ENCODE measurements around the gene TMEM95. TPM values are rescaled to one million over a fixed set of nuclear protein-coding genes. Genes with fewer than 3 reads are reported as not detected.

TMEM95 gene
- polyA plus RNA-seq, 1 donor from 2014 or later, result not detected

DNA sequence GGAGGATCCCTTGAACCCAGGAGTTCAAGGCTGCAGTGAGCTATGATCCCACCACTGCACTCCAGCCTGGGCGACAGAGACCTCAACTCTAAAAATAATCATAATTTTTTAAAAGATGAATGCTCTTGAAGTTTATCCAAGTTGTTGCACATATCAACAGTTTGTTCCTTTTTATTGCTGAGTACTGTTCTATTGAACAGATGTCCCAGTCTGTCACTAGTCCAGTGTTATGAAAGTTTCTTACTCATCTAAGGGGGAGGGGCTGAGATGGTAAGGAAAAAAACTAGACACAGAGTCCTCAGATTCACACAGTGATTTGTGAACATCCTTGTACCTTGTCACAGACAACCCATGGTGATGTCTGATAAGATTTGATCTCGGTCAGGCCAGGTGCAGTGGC lies 14.8 kb upstream of the TMEM95 start:
- no peak for TF ChIP-seq EZH2 (IDR thresholded peaks at IDR 0.05; ENCODE audit: borderline replicate concordance, insufficient read depth, low read length, poor library complexity, severe bottlenecking)
- TF ChIP-seq, protein P1, sequence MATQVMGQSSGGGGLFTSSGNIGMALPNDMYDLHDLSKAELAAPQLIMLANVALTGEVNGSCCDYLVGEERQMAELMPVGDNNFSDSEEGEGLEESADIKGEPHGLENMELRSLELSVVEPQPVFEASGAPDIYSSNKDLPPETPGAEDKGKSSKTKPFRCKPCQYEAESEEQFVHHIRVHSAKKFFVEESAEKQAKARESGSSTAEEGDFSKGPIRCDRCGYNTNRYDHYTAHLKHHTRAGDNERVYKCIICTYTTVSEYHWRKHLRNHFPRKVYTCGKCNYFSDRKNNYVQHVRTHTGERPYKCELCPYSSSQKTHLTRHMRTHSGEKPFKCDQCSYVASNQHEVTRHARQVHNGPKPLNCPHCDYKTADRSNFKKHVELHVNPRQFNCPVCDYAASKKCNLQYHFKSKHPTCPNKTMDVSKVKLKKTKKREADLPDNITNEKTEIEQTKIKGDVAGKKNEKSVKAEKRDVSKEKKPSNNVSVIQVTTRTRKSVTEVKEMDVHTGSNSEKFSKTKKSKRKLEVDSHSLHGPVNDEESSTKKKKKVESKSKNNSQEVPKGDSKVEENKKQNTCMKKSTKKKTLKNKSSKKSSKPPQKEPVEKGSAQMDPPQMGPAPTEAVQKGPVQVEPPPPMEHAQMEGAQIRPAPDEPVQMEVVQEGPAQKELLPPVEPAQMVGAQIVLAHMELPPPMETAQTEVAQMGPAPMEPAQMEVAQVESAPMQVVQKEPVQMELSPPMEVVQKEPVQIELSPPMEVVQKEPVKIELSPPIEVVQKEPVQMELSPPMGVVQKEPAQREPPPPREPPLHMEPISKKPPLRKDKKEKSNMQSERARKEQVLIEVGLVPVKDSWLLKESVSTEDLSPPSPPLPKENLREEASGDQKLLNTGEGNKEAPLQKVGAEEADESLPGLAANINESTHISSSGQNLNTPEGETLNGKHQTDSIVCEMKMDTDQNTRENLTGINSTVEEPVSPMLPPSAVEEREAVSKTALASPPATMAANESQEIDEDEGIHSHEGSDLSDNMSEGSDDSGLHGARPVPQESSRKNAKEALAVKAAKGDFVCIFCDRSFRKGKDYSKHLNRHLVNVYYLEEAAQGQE (IDR thresholded peaks at IDR 0.05; ENCODE audit: borderline replicate concordance), result no peak
- TF ChIP-seq RAD21 (conservative IDR thresholded peaks at IDR 0.05), result no peak
- no peak for TF ChIP-seq POLR2AphosphoS5 (IDR thresholded peaks at IDR 0.05)
- TF ChIP-seq EP300 (conservative IDR thresholded peaks at IDR 0.05; ENCODE audit: poor library complexity, severe bottlenecking), result no peak
- TF ChIP-seq TAF1 (IDR thresholded peaks at IDR 0.05; ENCODE audit: low read depth), result no peak
- TF ChIP-seq, protein P2, sequence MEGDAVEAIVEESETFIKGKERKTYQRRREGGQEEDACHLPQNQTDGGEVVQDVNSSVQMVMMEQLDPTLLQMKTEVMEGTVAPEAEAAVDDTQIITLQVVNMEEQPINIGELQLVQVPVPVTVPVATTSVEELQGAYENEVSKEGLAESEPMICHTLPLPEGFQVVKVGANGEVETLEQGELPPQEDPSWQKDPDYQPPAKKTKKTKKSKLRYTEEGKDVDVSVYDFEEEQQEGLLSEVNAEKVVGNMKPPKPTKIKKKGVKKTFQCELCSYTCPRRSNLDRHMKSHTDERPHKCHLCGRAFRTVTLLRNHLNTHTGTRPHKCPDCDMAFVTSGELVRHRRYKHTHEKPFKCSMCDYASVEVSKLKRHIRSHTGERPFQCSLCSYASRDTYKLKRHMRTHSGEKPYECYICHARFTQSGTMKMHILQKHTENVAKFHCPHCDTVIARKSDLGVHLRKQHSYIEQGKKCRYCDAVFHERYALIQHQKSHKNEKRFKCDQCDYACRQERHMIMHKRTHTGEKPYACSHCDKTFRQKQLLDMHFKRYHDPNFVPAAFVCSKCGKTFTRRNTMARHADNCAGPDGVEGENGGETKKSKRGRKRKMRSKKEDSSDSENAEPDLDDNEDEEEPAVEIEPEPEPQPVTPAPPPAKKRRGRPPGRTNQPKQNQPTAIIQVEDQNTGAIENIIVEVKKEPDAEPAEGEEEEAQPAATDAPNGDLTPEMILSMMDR (IDR thresholded peaks at IDR 0.05; ENCODE audit: poor library complexity, severe bottlenecking), result no peak
- no peak for TF ChIP-seq MXI1 (conservative IDR thresholded peaks at IDR 0.05; ENCODE audit: poor library complexity, severe bottlenecking)
- TF ChIP-seq SMC3 (conservative IDR thresholded peaks at IDR 0.05; ENCODE audit: poor library complexity), result no peak
- Histone ChIP-seq H4K20me1 (ENCODE audit: insufficient read depth) (no peaks in the 10 kb centered on the region), H3K27ac (ENCODE audit: low read length) (no peak overlapping the region), H3F3A (ENCODE audit: insufficient read depth, low read length, poor library complexity, severe bottlenecking) (no peaks in the 10 kb centered on the region), H3K27me3 (ENCODE audit: insufficient read depth, low read depth, low read length) (no peaks in the 10 kb centered on the region), H3K4me3 (ENCODE audit: low read length) (no peak overlapping the region), H3K9me3 (ENCODE audit: low read length) (no peaks in the 10 kb centered on the region), H2AFZ (ENCODE audit: low read depth, low read length) (no peak overlapping the region), H3K9me2 (ENCODE audit: insufficient read depth, low read length) (no peaks in the 10 kb centered on the region), H3K79me2 (replicated peaks; ENCODE audit: insufficient read depth, low read length) (no peaks in the 10 kb centered on the region), H3K4me2 (ENCODE audit: low read length) (no peak overlapping the region), H3K9ac (ENCODE audit: low read length) (no peak overlapping the region), H3K36me3 (ENCODE audit: insufficient read depth, low read length) (no peaks in the 10 kb centered on the region)

DNA sequence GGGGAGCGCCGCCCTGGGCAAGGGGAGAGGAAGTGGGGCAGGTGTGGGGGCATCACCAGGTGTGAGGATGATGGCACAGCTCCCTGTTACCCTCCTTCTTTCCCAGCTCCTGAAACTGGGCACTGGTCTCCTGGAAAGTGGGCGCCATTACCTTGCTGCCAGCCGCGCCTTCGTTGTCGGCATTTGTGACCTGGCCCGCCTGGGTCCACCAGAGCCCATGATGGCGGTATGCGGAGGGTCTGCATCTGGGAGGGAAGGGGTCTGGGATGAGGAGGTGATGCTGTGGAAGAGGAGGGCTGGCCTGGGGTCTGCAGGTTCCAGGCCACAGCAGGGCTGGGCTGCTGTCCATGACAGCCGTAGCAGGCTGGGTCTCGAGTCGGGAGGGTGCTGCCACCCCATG lies 13.1 kb upstream of the TMEM95 start:
- Histone ChIP-seq H3K4me2 (ENCODE audit: low read length) (no peak overlapping the region), H3K9me2 (ENCODE audit: insufficient read depth, low read length) (no peaks in the 10 kb centered on the region), H3K4me3 (ENCODE audit: low read length) (no peak overlapping the region), H3K36me3 (ENCODE audit: insufficient read depth, low read length) (no peaks in the 10 kb centered on the region), H4K20me1 (ENCODE audit: insufficient read depth) (no peaks in the 10 kb centered on the region), H2AFZ (ENCODE audit: low read depth, low read length) (no peak overlapping the region), H3K79me2 (replicated peaks; ENCODE audit: insufficient read depth, low read length) (no peaks in the 10 kb centered on the region), H3K9ac (ENCODE audit: low read length) (no peak overlapping the region), H3K9me3 (ENCODE audit: low read length) (no peaks in the 10 kb centered on the region), H3K27me3 (ENCODE audit: insufficient read depth, low read depth, low read length) (no peaks in the 10 kb centered on the region), H3K27ac (ENCODE audit: low read length) (no peak overlapping the region), H3F3A (ENCODE audit: insufficient read depth, low read length, poor library complexity, severe bottlenecking) (no peaks in the 10 kb centered on the region)
- no peak for TF ChIP-seq MXI1 (conservative IDR thresholded peaks at IDR 0.05; ENCODE audit: poor library complexity, severe bottlenecking)
- no peak for TF ChIP-seq POLR2AphosphoS5 (IDR thresholded peaks at IDR 0.05)
- TF ChIP-seq EP300 (conservative IDR thresholded peaks at IDR 0.05; ENCODE audit: poor library complexity, severe bottlenecking), result no peak
- TF ChIP-seq SMC3 (conservative IDR thresholded peaks at IDR 0.05; ENCODE audit: poor library complexity), result no peak
- TF ChIP-seq RAD21 (conservative IDR thresholded peaks at IDR 0.05), result no peak
- TF ChIP-seq, protein P1 (IDR thresholded peaks at IDR 0.05; ENCODE audit: borderline replicate concordance), result no peak
- TF ChIP-seq, protein P2 (IDR thresholded peaks at IDR 0.05; ENCODE audit: poor library complexity, severe bottlenecking), result no peak
- TF ChIP-seq TAF1 (IDR thresholded peaks at IDR 0.05; ENCODE audit: low read depth), result no peak
- TF ChIP-seq EZH2 (IDR thresholded peaks at IDR 0.05; ENCODE audit: borderline replicate concordance, insufficient read depth, low read length, poor library complexity, severe bottlenecking), result no peak

Measured in neural cell (in vitro differentiated cells).